Head of caudate nucleus (tissue), 42 donors: ENCODE measurements around the gene SNTA1.
"Not testable (repeated sequence)": the region's sequence is repeated elsewhere in the genome, so short reads cannot be mapped to it uniquely, and the experiment has no call there.

ENCODE experiments used
- DNase-seq, 42 donors: peaks; one replicate each; pipeline versions ENCODE4 v3.0.0 to v3.0.0-alpha.2; 2020 to 2021; ENCODE audit warnings: mixed read lengths in 7 of 42
- intact Hi-C: fragments of 100-400 bp; cut with DNase I; formaldehyde crosslinking; loops from one replicate; pipeline ENCODE4 v1.15.0; 2022

Gene SNTA1

DNA sequence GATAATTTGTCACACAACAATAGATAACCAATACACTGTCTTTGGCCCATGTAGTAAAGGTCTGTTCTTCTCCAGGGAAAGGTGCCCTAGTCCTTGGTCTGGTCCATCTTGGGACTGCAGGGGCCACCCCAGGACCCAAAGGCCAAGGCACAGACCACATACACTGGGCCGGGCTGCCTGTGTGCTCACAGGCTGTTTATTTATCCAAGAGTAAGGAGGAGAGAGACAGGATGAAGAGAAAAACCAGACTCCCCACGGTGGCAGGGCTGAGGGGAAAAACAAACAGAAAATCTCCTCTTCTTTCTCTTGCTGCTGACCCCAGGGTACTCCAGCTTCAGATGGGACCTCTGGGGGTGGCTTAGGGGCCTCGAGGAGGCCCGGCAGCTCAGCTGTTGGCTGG is 35.8 kb downstream of the SNTA1 start:
- DNase-seq = no peak
- intact Hi-C loops = no loop called here

DNA sequence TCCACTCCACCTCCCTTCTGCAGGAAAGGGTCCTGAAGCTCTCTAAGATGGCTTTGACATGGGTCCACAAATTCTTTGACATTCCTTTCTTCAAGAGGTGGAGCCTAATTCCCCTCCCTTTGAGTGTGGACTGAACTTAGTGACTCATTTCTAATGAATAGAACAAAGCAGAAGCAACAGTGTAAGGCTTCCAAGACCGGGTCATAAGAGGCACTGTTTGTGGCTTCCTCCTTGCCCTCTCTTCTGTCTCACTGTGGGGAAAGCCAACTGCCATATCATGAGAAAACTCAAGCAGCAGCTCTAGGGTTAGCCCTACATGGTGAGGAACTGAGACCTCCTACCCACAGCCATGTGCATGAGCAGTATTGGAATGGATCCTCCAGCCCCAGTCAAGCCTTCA is 36.3 kb downstream of the SNTA1 start:
- DNase-seq = no peak
- intact Hi-C loops = no loop called here

DNA sequence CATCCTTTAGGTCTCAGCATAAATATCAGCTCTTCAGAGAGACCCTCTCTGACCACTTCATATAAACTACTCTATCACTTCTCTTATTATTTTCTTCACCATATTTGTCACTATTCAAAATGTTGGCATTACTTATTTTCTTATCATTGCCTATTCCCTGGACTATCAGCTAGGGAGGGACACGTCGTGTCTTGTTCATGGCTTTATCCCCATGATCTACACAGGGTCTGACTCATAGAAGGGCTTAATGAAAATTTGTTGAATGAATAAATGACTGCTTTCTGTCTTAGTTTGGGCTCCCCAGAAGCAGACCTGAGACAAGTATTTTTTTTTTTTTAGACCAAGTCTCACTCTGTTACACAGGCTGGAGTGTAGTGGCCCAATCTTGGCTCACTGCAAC is 39.3 kb downstream of the SNTA1 start:
- no peak for DNase-seq
- intact Hi-C loops = no loop called here

DNA sequence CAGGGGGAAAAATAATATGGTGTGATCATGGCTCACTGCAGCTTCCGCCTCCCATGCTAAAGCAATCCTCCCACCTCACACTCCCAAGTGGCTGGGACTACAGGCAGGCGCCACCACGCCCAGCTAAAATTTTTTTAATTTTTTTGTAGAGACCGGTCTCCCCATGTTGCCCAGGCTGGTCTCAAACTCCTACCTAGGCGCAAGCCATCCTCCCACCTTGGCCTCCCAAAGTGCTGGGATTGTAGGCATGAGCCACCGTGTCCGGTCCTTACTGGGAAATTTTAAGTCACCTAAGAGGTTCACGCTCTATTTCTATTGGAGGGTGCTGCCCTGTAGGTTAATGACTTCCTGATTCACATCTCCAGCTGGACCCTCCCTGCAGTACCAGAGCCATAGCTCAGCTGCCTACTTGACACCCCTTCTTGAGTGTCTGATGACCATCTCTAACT is 41.6 kb downstream of the SNTA1 start:
- intact Hi-C loops = no loop called here
- peak in 18 of 42 donors; percentile 15 to 61 (median 35) for DNase-seq

DNA sequence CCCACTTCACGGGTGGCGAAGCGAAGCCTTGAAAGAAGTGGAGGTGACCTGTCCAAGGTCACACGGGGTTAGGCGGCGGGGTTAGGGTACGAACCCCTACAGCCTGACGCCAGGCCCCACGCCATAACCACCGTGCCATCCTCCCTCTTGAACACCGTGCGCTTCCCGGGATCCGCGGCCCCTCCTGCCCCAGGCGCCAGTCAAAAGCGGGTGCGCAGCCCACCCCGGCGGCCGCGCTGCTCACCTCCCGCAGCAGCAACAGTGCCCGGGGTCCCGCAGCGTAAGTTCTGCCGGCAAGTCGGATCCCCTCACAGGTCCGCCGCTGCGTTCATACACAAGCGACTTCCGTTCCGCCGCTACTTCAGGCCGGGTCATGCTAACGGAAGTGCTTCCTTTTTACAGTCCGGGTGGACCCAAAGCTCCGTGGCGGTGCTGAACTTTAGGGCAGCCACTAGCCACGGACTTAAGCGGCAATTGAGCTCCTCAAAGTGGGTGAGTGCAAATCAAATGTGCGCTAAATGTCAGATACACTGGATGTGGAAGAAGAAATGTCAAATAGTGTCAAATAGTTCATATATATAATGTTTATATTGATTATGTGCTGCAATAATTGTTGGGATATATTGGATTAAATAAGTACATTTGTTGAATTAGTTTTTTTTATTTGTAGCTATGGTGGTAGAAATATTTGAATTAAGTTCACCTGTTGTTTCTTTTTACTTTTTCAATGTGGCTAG is 42.2 kb downstream of the SNTA1 start, which contains the start of gene CDK5RAP1:
Gene CDK5RAP1, minus strand, starts transcription at position 336 of the 737 bp plus-strand sequence. CDS start 4,455 bp downstream, outside the sequence.
- DNase-seq = peak; percentile 80 to 96 (median 89)
- intact Hi-C loops = no loop called here

DNA sequence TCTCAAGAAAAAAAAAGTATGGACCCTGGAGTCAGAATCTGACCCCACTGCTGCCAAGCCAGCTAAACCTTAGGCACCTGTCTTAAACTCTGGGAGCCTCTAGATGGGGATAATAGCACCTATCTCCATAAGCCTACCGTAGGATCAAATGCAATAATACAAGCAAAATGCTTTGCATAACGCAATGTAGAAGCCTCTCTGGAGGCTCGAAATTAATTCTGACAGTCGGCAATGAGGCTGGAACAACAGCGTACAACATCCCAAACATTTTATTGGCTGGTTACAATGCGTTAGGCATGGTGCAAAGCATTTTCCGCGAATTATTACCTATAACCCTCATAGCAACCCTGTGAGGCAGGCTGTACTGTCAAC is 42.8 kb downstream of the SNTA1 start:
- DNase-seq = peak in 2 of 42 donors; percentile 11 to 29
- intact Hi-C loops = no loop called here

DNA sequence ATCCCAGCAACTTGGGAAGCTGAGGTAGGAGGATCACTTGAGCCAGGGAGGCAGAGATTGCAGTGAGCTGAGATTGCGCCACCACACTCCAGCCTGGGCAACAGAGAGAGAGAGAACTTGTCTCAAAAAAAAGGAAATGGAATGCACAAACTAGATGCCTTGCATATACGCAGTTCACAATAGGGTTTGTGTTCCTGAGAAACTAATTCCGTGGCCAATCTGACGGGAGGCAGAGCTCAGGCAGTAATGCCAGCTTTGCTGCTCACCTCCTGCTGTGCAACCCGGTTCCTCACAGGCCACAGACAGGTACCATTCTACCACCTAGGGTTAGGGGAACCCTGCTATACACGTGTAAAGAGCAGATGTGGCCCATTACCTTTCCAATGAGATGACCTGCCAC is 43.6 kb downstream of the SNTA1 start:
- DNase-seq = no peak
- intact Hi-C loops = no loop called here

DNA sequence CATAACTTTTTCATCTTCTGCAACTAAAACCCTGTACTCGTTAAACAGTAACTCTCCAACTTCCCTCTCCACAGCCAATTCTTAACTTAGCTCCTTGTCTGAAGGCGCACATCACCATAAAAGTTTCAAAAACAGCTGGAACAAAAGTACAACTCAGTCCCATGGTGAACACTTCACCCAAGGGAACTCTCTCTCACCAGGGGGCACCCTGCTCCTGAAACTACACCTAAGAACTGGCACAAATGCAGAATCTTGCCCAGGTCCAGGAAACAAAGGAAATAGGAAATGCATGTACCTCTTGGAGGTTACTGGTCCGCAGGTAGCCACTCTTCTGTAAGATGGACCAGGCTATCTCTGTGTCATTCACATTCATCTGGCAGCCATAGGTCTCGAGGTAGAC is 48.8 kb downstream of the SNTA1 start:
- intact Hi-C loops = no loop called here
- no peak for DNase-seq

DNA sequence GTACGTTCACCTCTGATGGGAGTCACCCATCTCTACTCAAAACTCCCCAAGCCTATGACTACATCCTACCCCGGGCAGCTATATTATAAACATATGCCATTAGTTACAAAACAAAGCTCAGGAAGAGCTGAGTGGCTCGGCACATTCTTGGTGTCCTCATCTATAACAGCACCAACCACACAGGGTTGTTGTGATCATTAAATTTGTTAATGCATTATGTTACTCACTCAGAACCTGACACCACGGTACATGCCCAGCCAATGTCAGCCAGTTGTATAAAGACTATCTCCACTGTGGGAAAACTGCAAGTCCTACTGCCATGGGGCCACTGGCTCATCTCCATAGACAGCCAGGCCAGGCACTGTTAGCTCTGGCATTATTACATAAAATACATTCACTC is 50.0 kb downstream of the SNTA1 start:
- peak in 5 of 42 donors; percentile 11 to 50 (median 30) for DNase-seq
- intact Hi-C loops = no loop called here

DNA sequence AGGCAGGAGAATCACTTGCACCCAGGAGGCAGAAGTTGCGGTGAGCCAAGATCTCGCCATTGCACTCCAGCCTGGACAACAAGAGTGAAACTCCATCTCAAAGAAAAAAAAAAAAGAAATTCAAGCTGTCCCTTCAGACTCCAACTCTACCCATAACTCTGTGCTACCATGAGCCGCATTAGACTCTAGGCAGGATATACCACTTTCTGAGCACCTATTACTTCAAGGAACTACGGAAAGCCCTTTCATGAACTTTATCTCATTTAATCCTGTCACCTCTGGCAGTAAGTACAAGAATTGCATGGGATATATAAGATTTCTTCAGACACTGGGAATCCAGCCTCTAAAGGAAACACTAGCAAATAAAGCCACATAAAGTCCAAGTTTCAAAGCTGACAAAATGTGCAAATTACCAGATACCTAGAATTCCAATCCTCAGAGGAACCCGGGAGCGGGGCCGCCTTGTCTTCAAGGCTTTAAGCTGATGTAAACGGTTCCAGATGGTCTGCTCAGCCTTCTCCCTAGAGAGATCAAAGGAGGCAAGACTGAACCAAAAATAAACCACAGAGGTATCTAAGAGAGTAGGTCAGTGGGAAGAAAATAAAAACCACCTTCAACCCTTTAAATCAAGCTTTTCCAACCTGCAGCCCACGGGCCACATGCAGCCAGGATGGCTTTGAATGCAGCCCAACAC is 51.7 kb downstream of the SNTA1 start:
- no peak for DNase-seq
- intact Hi-C loops = no loop called here

DNA sequence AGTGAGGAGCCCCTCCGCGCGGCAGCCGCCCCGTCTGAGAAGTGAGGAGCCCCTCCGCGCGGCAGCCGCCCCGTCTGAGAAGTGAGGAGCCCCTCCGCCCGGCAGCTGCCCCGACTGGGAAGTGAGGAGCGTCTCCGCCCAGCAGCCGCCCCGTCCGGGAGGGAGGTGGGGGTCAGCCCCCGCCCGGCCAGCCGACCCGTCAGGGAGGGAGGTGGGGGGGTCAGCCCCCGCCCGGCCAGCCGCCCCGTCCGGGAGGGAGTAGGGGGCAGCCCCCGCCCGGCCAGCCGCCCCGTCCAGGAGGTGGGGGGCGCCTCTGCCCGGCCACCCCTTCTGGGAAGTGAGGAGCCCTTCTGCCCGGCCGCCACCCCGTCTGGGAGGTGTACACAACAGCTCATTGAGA is 54.2 kb downstream of the SNTA1 start:
- intact Hi-C loops, DNase-seq: not testable (repeated sequence)

DNA sequence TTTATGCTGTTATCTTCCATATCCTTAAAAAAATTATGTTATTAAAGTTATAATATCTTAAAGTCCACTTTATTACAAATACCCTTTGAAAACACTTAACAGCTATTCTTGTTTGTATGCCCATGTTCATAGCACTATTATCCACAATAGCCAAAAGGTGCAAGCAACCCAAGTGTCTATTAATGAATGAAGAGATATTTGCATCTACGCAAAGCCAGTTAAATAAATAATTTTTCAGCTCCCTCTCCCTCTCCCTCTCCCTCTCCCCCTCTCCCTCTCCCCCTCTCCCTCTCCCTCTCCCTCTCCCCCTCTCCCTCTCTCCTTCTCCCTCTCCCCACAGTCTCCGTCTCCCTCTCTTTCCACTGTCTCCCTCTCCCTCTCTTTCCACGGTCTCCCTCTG is 55.3 kb downstream of the SNTA1 start:
- intact Hi-C loops = no loop called here
- DNase-seq = no peak

DNA sequence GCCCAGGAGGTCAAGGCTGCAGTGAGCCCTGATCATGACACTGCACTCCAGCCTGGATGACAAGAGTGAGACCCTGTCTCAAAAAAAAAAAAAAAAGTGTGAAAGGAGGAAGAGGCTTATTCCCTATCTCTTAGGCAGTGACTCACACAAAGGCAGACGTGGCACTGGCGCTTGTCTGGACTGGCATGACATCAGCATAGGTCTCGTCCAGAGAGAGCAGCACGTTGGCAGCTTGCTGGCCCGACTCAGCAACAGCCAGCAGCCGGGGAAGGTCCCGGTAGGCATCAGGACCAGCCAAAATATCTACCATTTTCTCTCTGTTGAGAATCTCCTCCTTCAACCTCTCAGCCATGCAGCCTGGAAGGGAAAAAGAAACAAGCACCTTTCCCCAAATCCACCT is 56.4 kb downstream of the SNTA1 start:
- intact Hi-C loops = no loop called here
- no peak for DNase-seq

DNA sequence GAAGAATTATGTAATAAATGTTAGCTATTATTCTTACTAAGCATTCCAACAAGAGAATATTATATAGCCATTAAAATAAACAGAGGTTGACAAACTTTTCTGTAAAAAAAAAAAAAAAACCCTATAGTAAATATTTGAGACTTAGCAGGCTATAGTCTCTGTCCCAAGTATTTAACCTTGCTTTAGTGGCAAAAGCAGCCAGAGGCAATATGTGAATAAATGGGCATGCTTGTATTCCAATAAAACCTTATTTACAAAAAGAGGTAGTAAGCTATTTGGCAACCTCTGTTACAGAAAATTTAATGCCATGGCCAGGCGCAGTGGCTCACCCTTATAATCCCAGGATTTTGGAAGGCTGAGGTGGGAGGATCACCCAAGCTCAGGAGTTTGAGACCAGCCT is 56.9 kb downstream of the SNTA1 start:
- no peak for DNase-seq
- intact Hi-C loops = no loop called here

DNA sequence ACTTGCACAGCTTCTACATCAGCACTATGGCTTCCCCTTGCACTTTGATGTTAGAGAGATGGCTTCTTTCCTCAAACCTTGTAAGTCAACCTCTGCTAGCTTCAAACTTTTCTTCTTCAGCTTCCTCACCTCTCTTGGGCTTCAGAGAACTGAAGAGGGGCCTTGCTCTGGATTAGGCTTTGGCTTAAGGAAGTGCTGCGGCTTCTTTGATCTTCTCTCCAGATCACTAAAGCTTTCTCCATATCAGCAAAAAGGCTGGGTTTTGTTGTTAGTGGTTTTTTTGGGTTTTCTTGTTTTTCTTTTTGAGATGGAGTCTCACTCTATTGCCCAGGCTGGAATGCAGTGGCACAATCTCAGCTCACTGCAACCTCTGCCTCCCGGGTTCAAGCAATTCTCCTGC is 66.2 kb downstream of the SNTA1 start:
- DNase-seq = no peak
- intact Hi-C loops = no loop called here

DNA sequence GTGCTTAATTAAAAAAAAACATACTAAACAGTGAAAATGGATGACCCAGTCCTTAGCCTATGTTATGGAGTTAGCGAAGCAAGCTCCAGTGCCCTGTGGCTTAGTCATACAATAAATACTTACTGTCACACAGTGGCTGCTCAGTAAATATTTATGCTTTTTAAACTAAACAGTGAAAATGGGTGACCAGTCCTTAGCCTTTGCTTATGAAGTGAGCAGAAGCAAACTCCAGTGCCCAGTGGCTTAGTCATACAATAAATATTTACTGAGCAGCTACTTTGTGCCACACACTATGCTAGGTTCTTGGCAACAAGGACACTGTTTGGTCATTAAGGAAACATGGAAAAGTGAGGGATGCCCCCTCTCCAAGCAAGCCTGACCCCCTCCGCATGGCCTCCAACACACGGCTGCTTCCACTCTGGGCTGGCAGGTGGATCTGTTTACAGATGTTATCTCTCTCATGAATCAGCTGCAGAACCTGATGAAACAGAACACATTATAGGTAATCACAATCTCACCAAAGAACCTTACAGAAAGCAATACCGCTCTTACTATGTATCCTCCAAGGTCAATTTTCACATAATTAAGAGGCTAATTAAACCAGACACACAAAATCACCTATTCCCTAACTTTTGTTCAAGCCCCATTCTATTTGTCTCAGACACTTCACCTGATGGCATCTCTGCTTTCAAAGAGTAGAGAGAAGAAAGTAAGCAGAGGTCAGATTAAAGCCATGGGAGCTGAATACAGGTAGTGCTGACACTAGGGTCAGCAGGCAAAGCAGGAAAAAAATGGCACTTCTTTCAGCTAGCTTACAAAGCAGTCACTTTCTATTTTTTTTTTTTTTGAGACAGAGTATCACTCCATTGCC is 69.6 kb downstream of the SNTA1 start:
- no peak for DNase-seq
- intact Hi-C loops = no loop called here

DNA sequence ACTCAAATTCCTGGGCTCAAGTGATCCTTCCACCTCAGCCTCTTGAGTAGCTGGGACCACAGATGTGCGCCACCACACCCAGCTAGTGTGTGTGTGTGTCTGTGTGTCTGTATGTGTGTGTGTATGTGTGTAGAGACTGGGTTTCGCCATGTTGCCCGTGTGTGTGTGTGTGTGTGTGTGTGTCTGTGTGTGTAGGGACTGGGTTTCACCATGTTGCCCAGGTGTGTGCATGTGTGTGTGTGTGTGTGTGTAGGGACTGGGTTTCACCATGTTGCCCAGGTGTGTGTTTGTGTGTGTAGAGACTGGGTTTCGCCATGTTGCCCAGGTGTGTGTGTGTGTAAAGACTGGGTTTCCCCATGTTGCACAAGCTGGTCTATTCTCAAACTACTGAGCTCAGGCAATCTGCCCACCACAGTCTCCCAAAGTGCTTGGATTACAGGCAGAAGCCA is 70.5 kb downstream of the SNTA1 start:
- intact Hi-C loops = no loop called here
- DNase-seq = no peak

DNA sequence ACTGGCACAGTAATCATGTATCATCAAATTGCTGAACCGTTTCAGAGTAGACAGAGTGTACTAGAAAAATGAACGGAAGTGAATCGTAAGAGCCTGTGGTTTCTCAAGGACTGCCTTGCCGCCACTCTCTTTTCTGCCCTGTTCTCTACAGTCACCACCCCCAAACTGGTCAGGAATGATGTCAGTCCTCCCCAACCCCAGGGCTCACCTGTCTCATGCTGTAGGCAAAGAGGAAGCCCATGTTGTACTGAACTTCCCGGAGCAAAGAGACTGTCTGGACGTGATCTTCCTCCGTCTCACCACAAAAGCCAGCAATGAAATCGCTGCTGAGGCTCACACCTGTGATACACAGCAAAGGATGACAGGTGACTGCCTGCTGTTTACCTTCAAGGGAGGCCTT is 73.3 kb downstream of the SNTA1 start:
- DNase-seq = no peak
- intact Hi-C loops = no loop called here

DNA sequence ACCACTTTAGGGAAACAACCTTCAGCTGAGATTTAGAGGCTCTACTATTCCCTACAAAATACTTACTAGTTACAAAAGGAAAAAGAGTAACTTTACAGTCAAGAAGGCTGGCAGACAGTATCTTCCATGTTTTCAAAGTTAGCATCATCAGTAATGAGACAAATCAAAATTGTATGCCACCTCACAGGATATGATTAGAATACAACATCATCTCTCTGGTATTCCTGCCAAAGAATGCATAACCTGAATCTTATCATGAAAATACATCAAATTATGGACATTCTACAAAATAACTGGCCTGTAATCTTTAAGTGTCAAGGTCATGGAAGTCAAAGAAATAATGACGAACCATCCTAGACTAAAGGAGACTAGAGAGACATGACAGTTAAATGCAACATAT is 80.7 kb downstream of the SNTA1 start:
- DNase-seq = no peak
- intact Hi-C loops = no loop called here
